ENCODE data around the gene LRBA. TPM values are rescaled to one million over a fixed set of nuclear protein-coding genes. Genes with fewer than 3 reads are reported as not detected.
"Not testable (repeated sequence)": the region's sequence is repeated elsewhere in the genome, so short reads cannot be mapped to it uniquely, and the experiment has no call there.

Gene LRBA
- total RNA-seq, 1 experiment from 2014 or later: 11.2 TPM

DNA sequence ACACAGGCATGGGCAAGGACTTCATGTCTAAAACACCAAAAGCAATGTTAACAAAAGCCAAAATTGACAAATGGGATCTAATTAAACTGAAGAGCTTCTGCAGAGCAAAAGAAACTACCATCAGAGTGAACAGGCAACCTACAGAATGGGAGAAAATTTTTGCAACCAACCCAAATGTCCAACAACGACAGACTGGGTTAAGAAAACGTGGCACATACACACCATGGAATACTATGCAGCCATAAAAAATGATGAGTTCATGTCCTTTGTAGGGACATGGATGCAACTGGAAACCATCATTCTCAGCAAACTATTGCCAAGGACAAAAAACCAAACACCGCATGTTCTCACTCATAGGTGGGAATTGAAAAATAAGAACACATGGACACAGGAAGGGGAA, 507.4 kb downstream of the LRBA start:
- DNase-seq (ENCODE audit: low read depth): not testable (repeated sequence)

DNA sequence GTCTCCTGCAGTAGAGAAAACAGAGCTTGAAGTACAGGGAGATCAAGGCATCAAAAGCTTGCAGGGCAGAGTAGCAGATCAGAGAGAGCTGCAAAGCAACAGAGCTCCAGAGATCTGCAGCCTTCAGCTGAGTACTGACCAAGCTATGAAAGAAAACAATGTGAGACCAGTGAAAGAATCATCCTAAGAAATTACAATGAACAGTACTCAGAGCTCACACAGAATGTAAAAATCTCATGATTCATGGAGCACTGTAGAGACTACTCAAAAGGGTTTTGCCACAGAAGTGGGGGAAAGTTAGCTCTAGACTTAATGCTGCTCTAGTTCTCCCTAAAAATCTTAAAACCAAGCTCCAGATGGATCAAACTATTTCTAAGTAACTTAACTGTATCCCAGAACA, 513.1 kb downstream of the LRBA start:
- no peak for DNase-seq (ENCODE audit: low read depth)

DNA sequence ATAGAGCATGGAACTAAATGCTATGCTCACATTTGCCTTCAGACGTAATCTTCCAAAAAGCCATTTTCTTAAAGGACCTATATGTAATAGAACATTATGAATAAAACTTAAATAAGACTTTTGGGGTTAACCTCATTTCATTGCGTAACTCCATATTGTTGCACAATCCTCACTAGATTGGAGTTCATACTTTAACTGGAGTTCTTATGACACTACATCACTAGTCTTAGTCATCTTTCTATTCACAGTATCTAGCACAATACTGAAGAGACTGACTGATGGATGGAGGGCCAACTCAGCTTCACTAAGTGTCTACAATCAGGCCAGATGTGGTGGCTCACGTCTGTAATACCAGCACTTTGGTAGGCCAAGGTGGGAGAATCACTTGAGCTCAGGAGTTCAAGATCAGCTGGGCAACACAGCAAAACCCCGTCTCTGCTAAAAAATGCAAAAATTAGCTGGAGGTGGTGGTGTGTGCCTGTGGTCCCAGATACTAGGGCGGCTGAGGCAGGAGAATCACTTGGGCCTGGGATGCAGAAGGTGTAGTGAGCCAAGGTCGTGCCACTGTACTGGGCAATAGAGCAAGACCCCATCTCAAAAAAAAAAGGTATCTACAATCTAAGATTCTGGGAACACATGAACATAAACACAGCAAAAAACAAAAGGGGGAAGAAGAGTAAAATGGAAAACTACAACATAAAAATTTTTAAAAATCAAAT, 513.9 kb downstream of the LRBA start:
- DNase-seq (ENCODE audit: low read depth): no peak

GRCh38 chr4:150497612-150498011, 517.5 kb downstream of the LRBA start:
- DNase-seq (ENCODE audit: low read depth): no peak

DNA sequence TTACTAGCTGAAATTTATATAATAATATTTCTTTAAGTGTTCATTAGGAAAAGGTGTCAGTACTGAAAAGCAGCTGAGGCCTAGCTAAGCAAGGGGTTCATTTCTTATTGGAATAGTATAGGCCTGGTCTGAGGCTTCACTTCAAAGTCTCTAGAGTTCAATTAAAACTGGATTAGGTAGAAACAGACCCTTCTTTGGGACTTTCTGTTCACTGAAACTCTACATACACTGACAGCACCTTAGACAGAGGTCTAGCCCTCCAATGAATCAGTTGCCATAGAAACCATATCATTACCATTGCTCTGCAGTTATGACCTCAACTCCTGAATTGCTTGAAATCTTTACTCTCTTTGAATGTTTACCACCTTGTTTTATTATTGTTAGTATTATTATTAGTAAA, 519.5 kb downstream of the LRBA start:
- DNase-seq (ENCODE audit: low read depth): no peak

DNA sequence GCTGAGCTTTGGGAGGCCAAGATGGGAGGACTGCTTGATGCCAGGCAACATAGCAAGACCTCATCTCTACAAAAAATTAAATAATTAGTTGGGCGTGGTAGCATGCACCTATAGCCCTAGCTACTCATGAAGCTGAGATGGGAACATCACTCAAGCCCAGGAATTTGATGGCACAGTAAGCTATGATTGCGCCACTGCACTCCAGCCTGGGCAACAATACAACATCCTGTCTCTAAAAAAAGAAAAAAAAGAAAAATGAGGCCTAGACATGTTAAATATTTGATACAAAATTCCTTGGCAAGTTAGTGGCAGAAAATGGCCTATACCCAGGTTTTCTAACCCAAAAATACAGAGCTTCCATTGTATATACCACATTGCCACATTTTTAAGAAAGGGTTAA, 521.2 kb downstream of the LRBA start:
- no peak for DNase-seq (ENCODE audit: low read depth)

- no peak for DNase-seq (ENCODE audit: low read depth)
Observed at GRCh38 chr4:150491132-150492049, 523.7 kb downstream of the LRBA start.

DNA sequence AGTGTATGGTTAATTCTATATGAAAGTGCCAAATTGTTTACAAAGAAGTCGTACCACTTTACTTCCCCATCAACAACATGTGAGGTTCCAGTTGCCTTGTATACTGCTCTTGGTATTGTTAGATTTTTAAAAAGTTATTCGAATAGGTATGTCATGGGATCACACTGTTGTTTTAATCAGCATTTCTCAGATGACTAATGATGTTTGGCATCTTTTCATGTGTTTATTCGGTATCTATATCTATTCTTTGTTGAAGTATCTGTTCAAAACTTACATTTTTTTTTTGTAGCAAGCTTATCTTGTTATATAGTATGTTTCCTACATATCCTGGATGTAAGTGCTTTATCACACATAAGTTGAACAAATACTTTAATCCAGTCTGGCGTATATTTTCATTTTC, 532.5 kb downstream of the LRBA start:
- no peak for DNase-seq (ENCODE audit: low read depth)

DNA sequence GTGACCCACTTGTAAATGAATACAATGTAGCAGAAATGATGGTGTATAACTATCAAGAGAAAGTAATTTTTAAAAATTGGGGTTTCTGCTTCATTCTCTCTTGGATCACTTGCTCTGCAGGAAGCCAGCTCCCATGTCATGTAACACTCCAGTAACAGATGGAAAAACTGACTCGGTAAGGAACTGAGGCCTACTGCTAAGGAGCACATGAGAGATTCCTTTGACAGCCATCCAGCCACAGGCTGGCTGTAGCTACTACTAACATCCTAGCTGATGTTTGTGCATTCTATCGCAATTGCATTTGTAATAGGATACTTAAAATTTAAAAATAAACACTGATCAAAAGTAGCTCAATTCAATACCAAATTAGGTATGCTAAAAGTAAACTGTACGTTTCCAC, 535.4 kb downstream of the LRBA start:
- no peak for DNase-seq (ENCODE audit: low read depth)

DNA sequence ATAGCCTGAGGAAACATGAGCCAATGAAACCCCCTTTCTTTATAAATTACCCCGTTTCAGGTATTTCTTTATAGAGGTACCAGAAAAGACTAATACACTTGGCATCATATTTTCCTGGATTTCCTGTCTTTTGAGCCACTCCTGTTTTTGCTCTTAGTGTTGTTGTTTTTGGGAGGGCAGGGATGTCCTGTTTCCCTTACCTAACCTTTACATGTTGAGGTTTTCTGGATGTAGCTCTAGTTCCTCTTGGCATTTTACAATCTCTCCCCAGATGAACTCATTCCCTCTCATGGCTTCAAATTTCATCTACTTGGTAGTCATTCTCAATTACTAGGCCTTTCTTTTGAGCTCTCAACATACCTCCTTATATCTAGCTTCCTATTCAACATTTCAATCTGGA, 537.2 kb downstream of the LRBA start:
- DNase-seq (ENCODE audit: low read depth): no peak

GRCh38 chr4:150476776-150477175, 538.3 kb downstream of the LRBA start:
- DNase-seq (ENCODE audit: low read depth): no peak

DNA sequence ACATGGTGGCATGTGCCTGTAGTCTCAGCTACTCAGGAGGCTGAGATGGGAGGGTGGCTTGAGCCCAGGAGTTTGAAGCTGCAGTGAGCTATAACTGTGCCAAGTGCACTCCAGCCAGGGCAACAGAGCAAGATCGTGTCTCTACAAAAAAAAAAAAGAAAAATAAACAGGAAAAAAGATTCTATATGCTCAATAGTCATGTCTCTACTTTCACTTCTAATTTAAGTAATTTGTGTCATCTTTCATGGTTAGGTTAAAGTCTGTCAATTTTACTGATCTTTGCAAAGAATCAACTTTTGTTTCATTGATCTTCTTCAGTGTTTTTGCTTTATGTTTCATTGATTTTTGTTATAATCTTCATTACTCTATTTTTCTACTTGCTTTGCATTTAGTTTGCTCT, 539.3 kb downstream of the LRBA start:
- DNase-seq (ENCODE audit: low read depth): no peak

DNA sequence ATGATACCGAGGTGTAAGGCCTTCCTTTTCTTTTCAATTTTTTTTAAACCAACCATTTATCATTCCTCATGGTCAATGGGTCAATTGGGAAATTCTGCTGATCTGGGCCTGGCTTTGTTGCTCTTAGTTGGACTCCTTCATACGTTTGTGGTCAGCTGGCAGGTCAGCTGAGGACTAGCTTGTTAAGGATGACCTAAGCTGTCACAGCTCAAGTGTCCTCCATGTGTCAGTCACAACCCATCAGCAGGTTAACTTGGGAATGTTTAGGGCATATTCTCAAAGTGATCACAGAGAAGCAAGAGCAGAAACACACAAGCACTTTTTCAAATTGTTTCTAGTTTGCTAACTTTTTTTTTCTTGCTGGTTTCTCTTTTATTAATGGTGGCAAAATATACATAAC, 550.6 kb downstream of the LRBA start:
- no peak for DNase-seq (ENCODE audit: low read depth)

GRCh38 chr4:150462743-150463142, 552.3 kb downstream of the LRBA start:
- no peak for DNase-seq (ENCODE audit: low read depth)

DNA sequence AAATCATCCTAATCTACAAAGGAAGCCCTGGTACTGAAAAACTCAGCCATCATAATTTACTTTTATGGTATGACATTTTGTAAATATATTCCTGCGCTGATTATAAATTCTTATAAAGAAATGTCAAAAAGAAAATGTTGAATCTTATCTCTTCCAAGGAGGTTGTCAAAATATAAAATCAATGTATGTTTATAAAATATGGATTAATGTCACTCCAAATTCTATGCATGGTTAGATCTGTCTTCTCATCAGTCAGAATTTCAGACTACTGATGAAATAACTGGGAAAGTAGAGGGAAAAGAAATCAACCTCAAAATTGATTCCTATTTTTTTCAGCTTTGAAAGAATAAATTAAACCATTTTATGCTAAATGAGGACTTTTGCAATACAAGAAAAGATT, 553.1 kb downstream of the LRBA start:
- no peak for DNase-seq (ENCODE audit: low read depth)

DNA sequence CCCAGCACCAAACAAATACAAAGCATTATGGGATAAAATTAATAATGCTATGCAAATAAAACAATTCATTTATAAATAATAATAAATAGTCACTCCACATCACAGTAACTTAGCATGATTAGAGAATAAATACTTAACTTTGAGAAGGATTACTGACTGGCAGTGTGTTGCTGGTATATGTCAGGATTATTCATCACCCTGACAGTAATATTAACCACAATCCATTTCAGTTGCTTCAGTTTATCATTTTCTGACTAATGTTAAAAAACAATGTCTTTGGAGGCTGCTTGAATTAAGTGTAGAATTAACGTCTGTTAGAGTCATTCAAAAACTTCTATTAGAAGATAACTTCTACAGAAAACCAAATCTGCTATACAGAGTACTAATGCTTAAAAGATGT, 557.3 kb downstream of the LRBA start:
- no peak for DNase-seq (ENCODE audit: low read depth)

DNA sequence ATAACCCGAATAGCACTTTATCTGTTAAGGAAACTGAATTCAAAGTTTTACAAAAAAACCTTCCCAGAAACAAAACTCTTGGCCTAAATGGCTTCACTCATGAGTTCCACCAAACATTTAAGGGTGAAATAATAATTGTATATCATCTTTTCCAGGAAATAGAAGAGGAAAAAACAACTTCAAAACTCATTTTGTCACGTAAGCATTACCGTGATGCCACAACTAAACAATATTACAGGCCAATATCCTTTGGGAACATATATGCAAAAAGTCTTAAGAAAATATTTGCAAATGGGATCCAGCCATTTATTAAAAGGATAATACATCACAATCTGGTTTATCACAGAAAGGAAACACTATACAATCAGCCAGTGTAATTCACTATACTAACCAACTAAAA, 563.2 kb downstream of the LRBA start:
- DNase-seq (ENCODE audit: low read depth): no peak

DNA sequence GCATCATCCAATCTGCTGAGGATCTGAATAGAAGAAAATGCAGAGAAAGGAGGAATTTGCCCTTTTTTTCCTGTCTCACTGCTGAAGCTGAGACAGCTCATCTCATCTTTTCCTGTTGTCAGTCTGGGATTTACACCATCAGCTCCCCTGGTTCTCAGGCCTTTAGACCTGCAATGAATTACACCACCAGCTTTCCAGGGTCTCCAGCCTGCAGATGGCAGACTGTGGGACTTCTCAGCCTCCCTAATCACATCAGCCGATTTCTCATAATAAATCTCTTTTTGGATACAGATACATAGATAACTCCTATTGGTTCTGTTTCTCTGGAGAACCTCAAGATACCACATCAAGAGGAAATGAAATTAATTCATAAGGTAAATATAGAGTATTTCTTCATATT, 567.7 kb downstream of the LRBA start:
- DNase-seq (ENCODE audit: low read depth): no peak

GRCh38 chr4:150439451-150439933, 575.6 kb downstream of the LRBA start:
- no peak for DNase-seq (ENCODE audit: low read depth)

DNA sequence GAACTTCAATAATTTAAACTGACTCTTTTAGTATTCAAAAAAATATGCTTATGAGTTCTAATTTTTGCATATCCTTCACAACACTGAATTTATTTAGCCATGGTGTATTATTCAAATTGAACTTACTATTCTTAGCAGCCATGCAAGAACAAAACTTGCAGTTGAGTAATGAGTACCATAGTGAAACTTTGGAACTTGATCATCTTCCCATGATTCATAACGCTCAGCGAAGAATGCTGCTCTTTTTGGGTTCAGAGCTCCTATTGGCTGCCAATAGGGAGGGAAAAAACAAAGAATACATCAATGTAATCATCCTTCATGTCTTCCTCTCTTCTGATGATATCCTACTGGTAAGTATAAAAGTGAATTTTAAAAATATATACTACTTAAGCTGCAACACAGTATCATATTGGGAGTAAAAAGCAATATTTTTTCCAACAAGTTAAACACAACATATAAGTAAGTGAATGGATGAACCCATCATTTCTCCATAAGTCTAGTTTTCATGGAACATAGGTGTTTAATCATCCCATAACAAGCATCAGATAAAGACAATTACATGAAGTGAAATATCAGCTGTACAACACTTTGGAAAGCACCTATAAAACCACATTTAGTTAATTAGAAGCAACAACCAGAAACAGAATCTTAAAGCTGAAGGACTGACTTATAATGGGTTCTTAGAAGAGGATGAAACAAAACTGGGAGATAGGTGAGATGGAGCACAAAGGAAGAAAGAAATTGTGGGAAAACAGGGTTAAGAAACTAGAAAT, 578.3 kb downstream of the LRBA start:
- no peak for DNase-seq (ENCODE audit: low read depth)

GRCh38 chr4:150431221-150431620, 583.9 kb downstream of the LRBA start:
- no peak for DNase-seq (ENCODE audit: low read depth)

GRCh38 chr4:150425161-150425560, 589.9 kb downstream of the LRBA start:
- DNase-seq (ENCODE audit: low read depth): no peak

Data from Daoy (cell line).